HG02678 (cell line): ENCODE measurements around the gene MDM4.

ENCODE experiments used
- ATAC-seq: cut with Tn5 transposase; IDR thresholded peaks from one replicate; pipeline ENCODE4 v1.9.1; 2021; ENCODE audit warnings: mild to moderate bottlenecking, moderate library complexity; ENCODE audit not compliant: unreplicated experiment

The MDM4 gene

DNA sequence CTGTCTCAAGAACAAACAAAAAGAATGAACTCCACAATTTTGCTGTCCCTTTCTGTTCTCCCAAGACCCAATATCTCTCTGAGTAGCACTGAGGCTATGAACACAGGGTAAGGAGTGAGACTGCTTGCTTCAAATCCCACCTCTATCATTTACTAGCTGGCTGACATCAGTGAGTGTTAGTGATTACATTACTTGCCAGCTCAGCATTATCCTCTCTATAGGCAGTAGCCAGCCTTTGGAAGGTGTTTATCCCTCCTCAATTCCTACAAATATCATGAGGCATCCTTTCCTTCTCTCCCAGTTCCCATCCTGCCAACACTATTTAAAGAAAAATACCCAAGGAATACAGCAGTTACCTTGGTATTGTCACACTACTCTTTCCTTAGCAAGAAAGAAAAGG is 24.6 kb upstream of the MDM4 start:
- no peak for ATAC-seq

DNA sequence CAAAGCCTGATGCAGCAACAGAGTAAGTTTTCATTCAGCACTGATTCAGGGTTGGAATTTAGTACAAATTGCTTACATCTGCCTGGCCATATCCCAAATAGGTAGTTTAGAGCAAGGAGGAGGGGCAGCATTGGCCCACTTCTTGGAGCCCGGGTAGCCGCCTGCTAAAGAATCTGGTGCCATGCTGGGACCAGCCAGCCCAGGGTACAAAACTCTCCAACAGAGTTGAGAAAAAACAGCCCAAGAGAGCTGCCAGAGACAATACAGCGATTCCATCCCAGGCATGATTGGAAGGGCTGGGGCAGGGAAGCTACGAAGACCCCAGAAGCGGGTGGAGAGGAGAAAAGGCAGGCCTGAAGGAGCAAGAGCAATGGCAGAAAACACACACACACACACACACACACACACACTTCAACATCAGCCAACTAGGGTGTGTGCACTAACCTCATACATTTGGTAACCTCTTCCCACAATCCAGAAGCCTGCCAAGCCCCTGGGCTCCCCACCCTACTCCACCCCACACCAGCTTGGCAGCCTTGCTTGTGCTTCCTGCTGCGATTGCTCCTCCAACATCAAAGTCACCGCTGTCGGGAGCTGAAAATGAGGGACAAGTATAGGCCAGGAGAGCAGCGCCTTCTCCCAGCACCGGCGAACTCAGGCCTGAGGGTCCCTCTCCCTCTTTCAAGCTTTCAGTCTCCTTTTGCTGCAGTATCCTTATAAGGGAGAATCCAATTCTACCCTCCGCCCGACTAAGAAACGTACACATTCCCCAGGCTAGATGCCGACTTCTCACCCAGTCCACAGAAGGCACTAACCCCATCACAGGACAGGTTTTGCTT is 22.8 kb upstream of the MDM4 start:
- no peak for ATAC-seq

DNA sequence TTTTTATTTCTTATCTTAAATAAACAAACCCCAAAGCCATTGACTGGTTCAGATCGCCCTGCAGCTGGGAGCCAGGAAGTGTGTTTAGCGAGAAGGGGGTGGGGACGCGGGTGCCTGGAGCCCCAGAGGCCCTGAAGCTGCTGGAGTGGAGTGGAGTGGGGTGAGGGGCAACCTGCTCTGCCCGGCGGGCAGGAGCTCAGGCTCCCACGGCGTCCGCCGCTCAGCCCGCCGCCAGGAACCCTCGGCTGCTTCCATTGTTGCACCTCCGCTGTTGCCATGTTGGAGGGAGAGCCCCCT is 22.3 kb upstream of the MDM4 start:
- ATAC-seq = peak; percentile 33

DNA sequence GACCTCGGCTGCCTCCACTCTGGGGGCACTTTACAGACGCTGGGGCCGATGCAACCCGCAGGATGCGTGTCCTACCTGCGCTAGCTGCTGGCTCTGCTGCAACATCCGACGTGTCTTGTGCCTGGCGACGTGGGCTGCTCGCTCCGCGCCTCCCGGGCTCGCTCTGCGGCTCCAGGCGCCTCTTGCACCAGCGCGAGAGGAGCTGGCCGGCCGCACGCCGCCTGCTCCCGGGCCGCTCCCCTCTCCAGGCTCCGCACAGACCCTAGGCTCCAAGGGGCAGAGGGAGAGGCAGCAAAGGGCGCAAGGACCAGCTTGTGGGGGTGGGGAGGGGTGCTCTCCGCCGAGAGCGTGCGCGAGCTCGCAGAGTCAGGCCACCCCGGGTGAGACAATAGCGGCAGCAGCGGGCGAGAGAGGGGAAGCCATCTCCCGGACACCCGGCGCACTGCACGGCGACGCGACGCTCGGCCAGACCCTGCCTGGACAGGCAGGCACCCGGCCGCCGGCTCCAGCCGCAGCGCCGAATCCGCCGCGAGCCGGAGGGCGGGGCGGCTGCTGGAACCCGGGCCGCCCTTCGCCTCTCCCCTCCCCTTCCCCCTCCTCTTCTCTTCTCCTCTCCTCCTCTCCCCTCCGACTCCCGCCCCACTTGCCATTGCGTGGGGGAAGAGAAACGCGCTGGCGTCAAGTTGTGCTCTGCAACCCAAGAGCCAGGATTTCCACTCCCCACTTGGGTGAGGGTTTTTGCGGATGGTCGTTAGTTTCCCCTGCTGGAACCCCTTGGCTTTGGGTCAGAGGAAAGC is 21.7 kb upstream of the MDM4 start, which contains the start of gene PIK3C2B:
PIK3C2B (minus strand) TSS at position 525 of the 797 bp plus-strand sequence. CDS start 25,003 bp downstream, outside the sequence.
- ATAC-seq = peak; percentile 80

DNA sequence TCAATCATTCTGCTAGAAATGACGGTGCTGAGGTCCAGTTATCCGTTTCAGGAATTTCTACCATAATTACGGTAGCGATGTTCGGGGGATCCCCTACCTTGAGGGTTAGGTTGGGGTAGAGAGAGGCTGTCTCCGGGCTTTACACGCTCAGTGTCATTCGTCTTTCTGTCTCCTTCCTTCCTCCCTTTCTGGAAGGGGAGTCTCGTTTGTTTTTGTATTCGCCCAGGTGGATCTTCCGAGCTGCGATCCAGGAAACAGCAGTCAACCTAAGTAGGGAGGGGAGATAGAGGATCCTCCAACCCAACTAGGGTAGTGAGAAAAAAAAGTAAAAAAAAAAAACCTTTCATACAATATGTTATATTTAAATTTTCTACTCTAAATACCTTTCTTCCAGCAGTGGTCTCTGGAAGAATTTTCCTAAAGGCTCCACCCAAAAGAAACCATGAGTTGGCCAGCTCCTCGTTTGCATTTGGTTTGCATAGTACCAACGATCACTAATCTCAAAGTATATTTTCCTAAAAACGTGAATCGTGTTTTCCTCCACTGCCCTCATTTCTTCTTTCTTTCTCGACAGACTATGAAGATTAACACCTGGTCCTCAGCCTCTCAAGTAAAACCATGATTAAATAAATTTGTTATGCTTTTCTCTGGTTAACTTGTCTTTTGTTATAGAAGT is 21.0 kb upstream of the MDM4 start:
- ATAC-seq = peak; percentile 31

DNA sequence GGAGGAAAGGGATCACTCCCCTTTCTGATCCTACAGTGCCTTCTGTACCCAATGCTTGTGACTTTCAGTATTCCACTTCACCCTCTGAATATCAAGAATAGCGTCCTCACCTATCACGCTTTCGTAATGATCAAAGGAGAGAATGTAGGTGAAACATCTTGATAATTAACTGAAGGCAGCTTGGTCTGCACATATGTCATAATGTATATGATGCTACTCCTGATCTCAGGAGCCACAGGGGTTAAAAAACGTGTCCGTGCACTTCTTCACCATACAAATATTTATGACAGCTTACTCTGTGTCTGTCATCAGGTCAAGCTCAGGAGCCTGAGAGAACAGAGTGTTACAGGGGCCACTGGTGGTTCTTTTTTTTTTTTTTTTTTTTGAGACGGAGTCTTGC is 20.4 kb upstream of the MDM4 start:
- ATAC-seq = no peak

DNA sequence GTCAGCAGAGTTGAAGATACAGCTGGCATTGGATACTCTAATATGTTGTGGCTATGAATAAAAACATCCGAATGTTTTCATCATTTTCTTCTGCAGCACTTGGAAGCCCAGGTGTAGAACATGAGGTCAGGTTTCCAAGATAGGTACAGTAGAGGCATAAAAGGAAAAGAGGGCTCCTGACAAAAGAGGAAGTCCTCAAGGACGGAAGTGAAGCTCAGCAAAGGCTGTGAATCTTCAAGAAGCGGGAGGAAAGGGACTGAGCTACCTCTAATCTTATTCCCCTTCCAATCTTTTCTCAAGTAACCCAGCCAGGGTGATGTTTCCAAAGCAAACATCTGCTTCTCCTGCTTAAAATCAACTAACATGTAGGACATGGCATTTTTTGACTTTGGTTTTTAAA is 17.2 kb upstream of the MDM4 start:
- no peak for ATAC-seq

DNA sequence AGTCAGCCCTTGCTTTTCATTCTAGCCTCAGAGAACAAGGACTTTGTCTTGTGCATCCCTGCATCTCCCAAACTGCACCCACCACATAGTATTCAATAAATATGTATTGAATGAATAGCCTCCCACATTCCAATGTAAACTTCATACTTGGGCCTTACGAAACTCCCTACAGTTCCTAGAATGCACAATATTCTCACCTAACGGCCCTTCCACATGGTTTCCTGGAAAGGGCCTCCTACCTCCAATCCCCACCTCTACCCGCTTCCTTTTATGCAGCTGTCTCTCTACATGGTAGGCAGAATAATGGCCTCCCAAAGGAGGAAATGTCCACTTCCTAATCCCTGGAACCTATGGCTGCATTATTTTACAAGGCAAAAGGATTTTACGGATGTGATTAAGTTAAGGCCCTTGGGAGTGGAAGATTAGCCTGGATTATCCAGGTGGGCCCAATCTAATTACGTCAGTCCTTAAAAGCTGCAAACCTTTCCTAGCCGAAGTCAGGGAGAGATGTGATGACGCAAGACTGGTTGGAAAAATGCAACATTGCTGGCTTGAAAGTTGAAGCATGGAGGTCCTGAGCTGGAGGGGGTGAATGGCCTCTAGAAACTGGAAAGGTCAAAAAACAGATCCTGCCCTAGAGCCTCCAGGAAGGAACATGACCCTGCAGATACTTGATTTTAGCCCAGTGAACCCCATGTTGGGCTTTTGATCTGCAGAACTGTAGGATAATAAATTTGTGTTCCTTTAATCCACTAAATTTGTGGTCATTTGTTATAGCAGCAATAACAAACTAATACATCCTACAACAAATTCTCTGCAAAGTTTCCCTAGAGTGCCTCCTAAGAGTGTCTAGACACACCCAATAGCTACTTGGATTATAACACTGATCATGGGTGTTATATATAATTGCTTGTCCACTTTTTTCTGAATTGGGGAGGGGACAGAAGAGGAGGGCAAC is 16.4 kb upstream of the MDM4 start:
- ATAC-seq = no peak

DNA sequence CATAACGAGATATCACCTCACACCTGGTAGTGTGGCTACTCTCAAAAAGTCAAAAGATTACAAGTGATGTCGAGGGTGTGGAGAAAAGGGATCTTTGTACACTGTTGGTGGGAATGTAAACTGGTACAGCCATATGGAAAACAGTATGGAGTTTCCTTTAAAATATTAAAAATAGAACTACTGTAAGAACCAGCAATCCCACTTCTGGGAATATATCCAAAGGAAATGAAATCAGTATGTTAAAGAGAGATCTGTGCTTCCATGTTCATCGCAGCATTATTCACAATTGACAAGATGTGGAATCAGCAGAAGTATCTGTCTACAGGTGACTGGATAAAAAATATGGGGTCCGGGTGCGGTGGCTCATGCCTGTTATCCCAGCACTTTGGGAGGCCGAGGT is 14.0 kb upstream of the MDM4 start:
- no peak for ATAC-seq

DNA sequence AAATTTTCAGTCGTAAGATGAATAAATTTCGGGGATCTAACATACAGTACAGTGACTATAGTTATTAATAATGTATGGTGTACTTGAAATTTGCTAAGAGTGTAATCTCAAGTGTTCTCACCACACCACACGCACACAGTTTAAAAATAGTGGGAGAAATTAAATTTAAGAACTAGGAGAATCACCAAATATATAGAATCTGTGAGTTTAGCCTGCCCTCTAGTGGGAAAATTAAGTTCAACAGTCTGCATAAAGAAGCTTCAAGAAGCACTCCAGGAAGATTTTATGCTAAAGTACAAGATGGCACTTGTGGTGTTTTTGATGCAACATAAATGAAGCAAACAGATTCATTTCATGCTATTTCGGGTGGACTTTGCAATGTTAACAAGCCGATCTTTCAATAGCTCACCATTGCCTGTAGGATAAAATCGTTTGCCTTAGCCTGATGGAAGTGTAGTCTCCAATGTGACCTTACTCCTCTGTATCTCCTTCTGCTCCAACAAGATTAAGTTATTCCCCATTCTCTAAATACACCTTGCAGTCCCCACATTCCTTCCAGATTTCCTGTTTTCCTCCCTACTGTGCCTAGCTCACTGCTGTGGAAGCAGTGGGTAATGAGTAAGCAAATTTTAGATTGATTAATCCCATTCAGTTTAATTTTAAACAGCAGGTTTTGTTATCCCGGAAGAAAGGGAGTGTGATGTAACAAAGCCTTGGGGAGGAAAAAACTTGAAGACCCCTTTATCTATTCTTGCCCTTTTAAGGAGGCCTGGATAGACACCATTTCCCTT is 12.9 kb upstream of the MDM4 start:
- ATAC-seq = no peak

DNA sequence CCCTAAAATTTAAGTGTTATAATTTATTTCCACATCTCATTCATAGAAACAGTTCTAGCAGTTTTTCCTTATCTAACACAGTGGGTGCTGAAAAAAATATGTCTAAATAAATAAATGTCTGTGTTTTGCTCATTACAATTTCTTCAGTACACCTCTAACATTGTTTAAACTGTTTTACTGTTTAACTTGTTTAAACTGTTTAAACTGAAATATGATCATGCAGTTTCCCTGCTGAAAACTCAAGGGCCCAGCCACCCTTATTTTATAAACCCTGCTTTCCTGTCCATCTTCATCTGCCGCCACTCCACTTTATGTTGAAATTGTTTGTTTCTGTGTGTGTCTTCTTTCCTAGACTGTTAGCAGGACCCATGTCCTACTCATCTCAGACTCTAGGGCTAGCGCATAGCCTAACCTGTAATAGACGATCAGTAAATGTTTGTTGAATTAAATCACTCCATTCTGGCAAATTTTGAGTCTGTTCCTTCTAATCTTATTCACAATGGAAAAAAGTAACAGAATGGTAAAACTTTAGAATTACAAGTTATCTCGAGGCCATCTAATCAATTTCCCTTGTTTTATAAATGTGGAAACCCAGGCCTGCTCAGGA is 12.2 kb upstream of the MDM4 start:
- ATAC-seq = no peak

DNA sequence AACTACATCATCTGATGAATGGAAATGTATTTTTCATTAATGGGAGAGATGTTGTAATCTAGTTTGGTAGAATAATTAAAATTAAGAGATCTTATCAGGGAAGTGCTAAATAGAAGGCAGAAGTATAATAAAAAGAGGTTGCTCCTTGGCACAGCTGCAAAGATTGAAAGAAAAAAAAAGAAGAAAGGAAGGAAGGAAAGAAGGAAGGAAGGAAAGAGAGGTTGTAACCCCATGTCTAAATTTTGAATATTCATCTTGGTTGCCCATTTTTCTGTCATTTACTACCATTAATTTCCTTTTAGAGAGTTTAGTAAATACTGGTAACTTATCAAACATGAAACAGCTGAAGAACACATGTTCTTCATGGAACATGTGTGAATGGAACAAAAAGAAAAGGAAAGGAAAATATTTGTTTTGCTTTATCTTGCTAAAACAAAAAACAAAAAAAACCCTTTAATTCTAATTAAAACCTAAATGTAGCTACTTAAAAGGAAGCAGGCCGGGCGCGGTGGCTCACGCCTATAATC is 10.5 kb upstream of the MDM4 start:
- ATAC-seq = no peak

DNA sequence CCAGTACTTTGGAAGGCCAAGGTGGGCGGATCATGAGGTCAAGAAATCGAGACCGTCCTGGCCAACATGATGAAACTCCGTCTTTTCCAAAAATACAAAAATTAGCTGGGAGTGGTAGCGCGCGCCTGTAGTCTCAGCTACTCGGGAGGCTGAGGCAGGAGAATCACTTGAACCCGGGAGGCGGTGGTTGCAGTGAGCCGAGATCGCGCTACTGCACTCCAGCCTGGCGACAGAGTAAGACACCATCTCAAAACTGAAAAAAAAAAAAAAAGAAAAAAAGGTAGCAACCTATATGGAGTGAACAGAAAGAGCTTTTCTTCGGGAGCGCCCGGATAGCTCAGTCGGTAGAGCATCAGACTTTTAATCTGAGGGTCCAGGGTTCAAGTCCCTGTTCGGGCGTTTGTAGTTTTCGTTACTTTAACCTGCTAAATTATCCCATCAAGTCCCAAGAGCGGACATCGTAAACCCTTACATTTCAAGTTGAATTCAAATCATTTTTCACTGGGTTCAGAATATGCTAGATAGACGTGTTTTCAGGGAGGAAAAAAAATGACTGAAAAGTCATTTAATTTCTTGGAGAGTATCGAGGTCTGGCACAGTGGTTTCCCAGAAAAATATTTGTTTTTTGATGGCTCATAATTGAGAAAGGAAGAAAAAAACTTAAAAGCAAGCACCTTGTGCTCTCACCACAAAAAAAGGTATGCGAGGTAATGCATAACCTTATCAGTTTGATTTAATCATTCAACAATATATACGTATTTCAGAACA is 9.8 kb upstream of the MDM4 start:
- peak; percentile 81 for ATAC-seq

DNA sequence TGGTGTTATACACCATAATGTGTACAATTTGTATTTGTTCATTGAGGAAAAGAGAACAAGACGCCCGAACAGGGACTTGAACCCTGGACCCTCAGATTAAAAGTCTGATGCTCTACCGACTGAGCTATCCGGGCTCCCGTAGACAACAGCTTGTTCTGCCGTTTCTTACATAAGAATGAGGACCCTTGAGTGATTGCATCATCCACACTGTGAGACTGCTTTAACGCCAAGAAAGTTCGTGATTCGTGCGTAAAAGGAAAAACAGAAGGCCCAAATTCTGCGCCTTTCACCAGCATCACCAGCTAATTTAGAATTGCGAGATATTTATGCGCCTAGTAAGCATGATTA is 9.3 kb upstream of the MDM4 start:
- peak; percentile 56 for ATAC-seq

DNA sequence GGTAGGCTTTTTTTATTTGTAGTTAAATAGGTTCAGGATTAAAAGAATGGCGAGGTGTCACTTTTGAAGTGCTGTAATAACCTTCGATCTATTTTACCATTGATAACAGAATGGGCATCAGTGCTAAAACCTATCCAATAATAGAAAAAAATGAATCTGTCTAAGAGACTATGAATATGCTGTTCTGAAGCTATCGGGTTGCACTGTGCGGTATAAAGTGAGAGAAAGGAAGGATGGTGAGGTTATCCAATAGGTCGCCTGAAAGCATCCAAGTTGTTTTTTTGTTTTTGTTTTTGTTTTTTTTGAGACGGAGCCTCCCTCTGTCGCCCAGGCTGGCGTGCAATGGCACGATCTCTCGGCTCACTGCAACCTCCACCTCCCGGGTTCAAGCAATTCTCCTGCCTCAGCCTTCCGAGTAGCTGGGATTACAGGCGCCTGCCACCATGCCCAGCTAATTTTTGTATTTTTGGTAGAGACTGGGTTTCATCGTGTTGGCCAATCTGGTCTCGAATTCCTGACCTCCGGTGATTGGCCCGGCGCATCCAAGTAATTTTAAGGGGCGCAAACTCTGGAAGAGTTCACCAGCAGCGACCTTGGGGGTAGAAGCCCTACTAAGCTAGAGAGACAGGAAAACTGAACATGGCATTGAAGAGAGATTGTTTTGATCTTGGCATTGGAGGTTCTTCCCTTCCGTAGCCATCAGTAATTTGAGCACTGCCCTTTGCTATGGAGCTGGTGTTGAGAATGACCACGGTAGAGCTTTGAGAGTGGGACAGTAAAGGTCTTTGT is 8.7 kb upstream of the MDM4 start:
- no peak for ATAC-seq

DNA sequence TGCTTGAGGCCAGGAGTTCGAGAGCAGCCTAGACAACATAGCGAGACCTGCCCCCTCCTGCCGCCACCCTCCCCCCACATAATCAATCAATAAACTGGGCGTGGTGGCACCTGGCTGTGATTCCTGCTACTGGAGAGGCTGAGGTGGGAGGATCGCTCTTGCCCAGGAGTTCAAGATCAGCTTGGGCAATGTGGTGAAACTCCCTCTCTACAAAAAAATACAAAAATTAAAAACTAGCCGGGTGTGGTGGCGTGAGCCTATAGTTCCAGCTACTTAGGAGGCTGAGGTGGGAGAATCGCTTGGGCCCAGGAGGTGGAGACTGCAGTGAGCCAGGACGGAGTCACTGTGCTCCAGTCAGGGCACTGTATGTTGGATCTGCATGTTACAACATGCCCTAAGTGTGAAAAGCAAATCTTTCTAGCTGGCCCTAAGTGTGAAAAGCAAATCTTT is 7.0 kb upstream of the MDM4 start:
- ATAC-seq = no peak

DNA sequence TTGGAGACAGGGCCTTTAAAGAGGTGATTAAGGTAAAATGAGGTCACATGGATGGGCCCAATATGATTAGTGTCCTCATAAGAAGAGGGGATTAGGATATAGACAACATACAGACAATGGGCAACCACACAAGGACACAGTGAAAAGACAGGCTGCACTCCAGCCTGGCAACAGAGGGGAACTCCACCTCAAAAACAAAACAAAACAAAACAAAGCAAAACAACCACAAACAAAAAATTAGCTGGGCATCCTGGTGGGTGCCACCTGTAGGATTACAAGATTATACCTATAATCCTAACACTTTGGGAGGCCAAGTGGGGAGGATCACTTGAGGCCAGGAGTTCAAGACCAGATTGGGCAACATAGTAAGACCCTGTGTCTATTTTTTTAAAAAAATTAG is 4.8 kb upstream of the MDM4 start:
- ATAC-seq = no peak
